A673 (cell line): ENCODE measurements around the gene SEC61B. TPM values are rescaled to one million over a fixed set of nuclear protein-coding genes. Genes with fewer than 3 reads are reported as not detected.

Experiments
- BruUV-seq: library from RNA; stranded (reverse); fragments of 400-500 nt; replicated peaks from 2 replicates; lab custom pipeline; 2021; lab: Mats Ljungman, UMichigan
- CTCF ChIA-PET: fragments of 300-600 bp; sonication (Branson Sonifier 250); formaldehyde crosslinking; loops from one replicate; lab custom pipeline; 2022; ENCODE audit warnings: antibody characterized with exemption; lab: Charles Lee
- POLR2A ChIA-PET: fragments of 300-600 bp; sonication (Branson Sonifier 250); formaldehyde crosslinking; loops from one replicate; lab custom pipeline; 2022; ENCODE audit warnings: antibody characterized with exemption; ENCODE audit not compliant: low non-redundant PET; lab: Charles Lee
- DNase-seq: peaks from one replicate; pipeline ENCODE4 v3.0.0-alpha.2; 2015; ENCODE audit warnings: low spot score
- H3K27ac ChIP-seq: fragments of 200-600 bp; sonication (generic); 2 replicates; pipeline ENCODE4 v1.5.1; 2016; ENCODE audit warnings: mixed run types, low read depth, mild to moderate bottlenecking, mixed read lengths, antibody characterized with exemption, low read length; ENCODE audit not compliant: poor library complexity, severe bottlenecking
- H3K27me3 ChIP-seq: fragments of 200-600 bp; sonication (generic); replicated peaks from 2 replicates; pipeline ENCODE4 v1.6.1; 2017; ENCODE audit warnings: mixed run types, low read depth, mild to moderate bottlenecking, mixed read lengths, antibody characterized with exemption, low read length; ENCODE audit not compliant: insufficient read depth, poor library complexity
- H3K36me3 ChIP-seq: fragments of 200-600 bp; sonication (generic); 2 replicates; pipeline ENCODE4 v1.6.1; 2016; ENCODE audit warnings: mixed run types, mild to moderate bottlenecking, mixed read lengths, antibody characterized with exemption, low read length; ENCODE audit not compliant: insufficient read depth, poor library complexity, severe bottlenecking
- H3K4me1 ChIP-seq: fragments of 200-600 bp; sonication (generic); 2 replicates; pipeline ENCODE4 v1.6.1; 2017; ENCODE audit warnings: mixed run types, mild to moderate bottlenecking, mixed read lengths, antibody characterized with exemption, low read length; ENCODE audit not compliant: insufficient read depth, poor library complexity, severe bottlenecking
- H3K4me3 ChIP-seq: fragments of 200-600 bp; sonication (generic); 2 replicates; pipeline ENCODE4 v1.5.1; 2016; ENCODE audit warnings: low read depth, mixed run types, mild to moderate bottlenecking, mixed read lengths, low read length; ENCODE audit not compliant: poor library complexity, severe bottlenecking
- H3K9me3 ChIP-seq: fragments of 200-600 bp; sonication (generic); 2 replicates; pipeline ENCODE4 v1.6.1; 2016; ENCODE audit warnings: mixed run types, low read depth, mild to moderate bottlenecking, mixed read lengths, antibody characterized with exemption, low read length; ENCODE audit not compliant: poor library complexity, severe bottlenecking
- EZH2 ChIP-seq: fragments of 200-600 bp; sonication (generic); IDR thresholded peaks from 2 replicates; pipeline ENCODE4 v1.6.1; 2017; ENCODE audit warnings: borderline replicate concordance, low read depth, mild to moderate bottlenecking, mixed read lengths, antibody characterized with exemption, low read length; ENCODE audit not compliant: poor library complexity, severe bottlenecking
- intact Hi-C: fragments of 100-400 bp; cut with micrococcal nuclease; formaldehyde crosslinking; loops from one replicate; pipeline ENCODE4 v1.10.0; 2022; ENCODE audit not compliant: unreplicated experiment
- total RNA-seq: library from RNA; stranded (reverse); gene quantifications from 2 replicates; pipeline ENCODE4 v1.2.3, GENCODE V29; 2021
- TF ChIP-seq, protein P1 (sequence below): fragments of 300-800, 200-600 bp; sonication (generic); conservative IDR thresholded peaks from 2 replicates; pipeline ENCODE4 v1.5.1; 2017; ENCODE audit warnings: low read depth, mild to moderate bottlenecking, antibody characterized with exemption, low read length, moderate library complexity, mixed read lengths

SEC61B gene
- total RNA-seq, 1 experiment from 2014 or later, result 183 TPM

DNA sequence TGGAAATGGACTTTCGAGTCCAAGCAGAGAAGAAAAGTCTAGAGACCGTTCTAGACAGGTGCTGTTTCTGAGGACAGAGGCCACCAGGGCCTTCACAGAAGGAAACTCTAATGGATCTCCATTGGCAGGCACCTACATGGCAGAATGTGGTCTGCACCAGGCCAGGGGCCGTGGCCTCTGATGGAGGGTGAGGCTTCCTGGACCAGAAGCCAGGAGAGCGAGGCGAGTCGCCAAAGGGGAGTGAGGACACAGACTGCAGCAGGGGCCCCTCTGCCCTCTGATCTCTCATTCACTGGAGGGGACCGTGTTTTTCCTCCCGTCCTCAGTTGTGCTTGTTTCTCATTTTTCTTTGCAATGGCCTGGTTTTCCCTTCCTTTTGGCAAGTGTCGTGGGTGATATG, 41.4 kb upstream of the SEC61B start:
- intact Hi-C loops, result loop anchor here (5.0 to 10.0 kb wide), 5 partner anchors 84 to 1037 kb away; partner anchors contain the start of gene NR4A3
- Histone ChIP-seq H3K4me3 (no peak overlapping the region), H3K9me3 (no peaks in the 10 kb centered on the region), H3K27ac (no peak overlapping the region), H3K27me3 (no peaks in the 10 kb centered on the region), H3K4me1 (peaks cover 7% of the 10 kb centered on the region), H3K36me3 (no peaks in the 10 kb centered on the region)
- TF ChIP-seq EZH2, result no peak
- TF ChIP-seq, protein P1, sequence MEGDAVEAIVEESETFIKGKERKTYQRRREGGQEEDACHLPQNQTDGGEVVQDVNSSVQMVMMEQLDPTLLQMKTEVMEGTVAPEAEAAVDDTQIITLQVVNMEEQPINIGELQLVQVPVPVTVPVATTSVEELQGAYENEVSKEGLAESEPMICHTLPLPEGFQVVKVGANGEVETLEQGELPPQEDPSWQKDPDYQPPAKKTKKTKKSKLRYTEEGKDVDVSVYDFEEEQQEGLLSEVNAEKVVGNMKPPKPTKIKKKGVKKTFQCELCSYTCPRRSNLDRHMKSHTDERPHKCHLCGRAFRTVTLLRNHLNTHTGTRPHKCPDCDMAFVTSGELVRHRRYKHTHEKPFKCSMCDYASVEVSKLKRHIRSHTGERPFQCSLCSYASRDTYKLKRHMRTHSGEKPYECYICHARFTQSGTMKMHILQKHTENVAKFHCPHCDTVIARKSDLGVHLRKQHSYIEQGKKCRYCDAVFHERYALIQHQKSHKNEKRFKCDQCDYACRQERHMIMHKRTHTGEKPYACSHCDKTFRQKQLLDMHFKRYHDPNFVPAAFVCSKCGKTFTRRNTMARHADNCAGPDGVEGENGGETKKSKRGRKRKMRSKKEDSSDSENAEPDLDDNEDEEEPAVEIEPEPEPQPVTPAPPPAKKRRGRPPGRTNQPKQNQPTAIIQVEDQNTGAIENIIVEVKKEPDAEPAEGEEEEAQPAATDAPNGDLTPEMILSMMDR, result no peak
- no peak for DNase-seq
- CTCF ChIA-PET, result no interaction called here
- BruUV-seq, result no TSS peak
- POLR2A ChIA-PET, result interaction anchor here (0.6 kb wide), 1 partner anchor 1233 kb away, joined by 3 read pairs; no protein-coding TSS in a partner anchor

DNA sequence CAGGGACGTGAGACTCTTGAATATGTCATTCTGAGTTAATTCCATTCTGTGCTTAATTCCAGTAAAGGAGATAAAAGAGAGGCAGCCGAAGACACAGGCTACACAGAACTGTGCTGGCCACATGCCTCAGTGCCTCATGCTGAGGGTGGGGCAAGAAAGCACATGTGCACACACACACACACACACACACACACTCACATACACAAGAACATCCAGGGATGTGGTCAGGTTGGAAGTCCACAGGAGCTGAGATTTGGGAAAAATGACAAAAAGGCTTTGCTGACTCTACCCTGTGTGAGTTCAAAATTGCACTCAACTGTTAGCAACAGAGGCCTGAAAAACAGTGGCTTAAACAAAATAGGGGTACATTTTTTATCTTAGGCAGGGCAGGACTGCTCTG, 40.9 kb upstream of the SEC61B start:
- POLR2A ChIA-PET, result interaction anchor here (0.6 kb wide), 1 partner anchor 1232 kb away, joined by 3 read pairs; no protein-coding TSS in a partner anchor
- no peak overlapping the region for H3K4me3 ChIP-seq
- H3K27ac ChIP-seq, result no peak overlapping the region
- intact Hi-C loops, result loop anchor here (5.0 to 10.0 kb wide), 5 partner anchors 84 to 1036 kb away; partner anchors contain the start of gene NR4A3
- DNase-seq, result no peak
- TF ChIP-seq, protein P1, result no peak
- no peak for TF ChIP-seq EZH2
- no peaks in the 10 kb centered on the region for H3K27me3 ChIP-seq
- H3K4me1 ChIP-seq, result peaks cover 7% of the 10 kb centered on the region
- CTCF ChIA-PET, result no interaction called here
- no peaks in the 10 kb centered on the region for H3K9me3 ChIP-seq
- H3K36me3 ChIP-seq, result no peaks in the 10 kb centered on the region
- no TSS peak for BruUV-seq

DNA sequence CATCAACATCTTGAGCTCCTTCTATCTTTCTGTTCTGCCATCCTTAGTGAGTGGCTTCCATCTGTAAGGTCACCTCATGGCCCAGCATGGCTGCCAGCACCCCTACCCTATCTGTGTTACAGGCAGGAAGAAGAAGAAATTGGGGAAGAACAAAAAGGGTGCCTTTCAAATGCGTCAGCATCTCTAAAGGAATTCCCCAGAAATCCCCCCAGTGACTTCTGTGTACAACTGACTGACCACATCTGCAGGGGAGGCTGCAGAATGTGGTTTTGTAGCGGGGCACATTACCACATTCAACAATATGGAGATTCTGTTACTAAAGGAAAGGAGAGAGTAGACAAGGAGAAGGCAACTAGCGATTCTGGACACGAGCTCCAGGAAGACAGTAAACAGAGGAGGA, 40.5 kb upstream of the SEC61B start:
- TF ChIP-seq EZH2, result no peak
- TF ChIP-seq, protein P1, result no peak
- DNase-seq, result no peak
- H3K27me3 ChIP-seq, result no peaks in the 10 kb centered on the region
- no peaks in the 10 kb centered on the region for H3K9me3 ChIP-seq
- intact Hi-C loops, result loop anchor here (5.0 to 10.0 kb wide), 5 partner anchors 83 to 1036 kb away; partner anchors contain the start of gene NR4A3
- H3K36me3 ChIP-seq, result no peaks in the 10 kb centered on the region
- ChIA-PET POLR2A (no interaction called here), CTCF (no interaction called here)
- no TSS peak for BruUV-seq
- H3K4me3 ChIP-seq, result no peak overlapping the region
- peaks cover 7% of the 10 kb centered on the region for H3K4me1 ChIP-seq
- H3K27ac ChIP-seq, result no peak overlapping the region
